PC-3 (cell line): ENCODE results near the gene NFATC2. TPM values are rescaled to one million over a fixed set of nuclear protein-coding genes. Genes with fewer than 3 reads are reported as not detected.

Experiments used
- ATAC-seq: fragments of 200-7000 bp; cut with Tn5 transposase; 2 replicates; pipeline ENCODE4 v1.9.1; 2020; ENCODE audit warnings: mild to moderate bottlenecking, moderate library complexity
- BruUV-seq: library from RNA; stranded (reverse); fragments of 400-500 nt; replicated peaks from 2 replicates; lab custom pipeline; 2021; lab: Mats Ljungman, UMichigan
- CTCF ChIA-PET: fragments of 300-600 bp; sonication (Branson Sonifier 250); formaldehyde crosslinking; loops from one replicate; lab custom pipeline; 2022; ENCODE audit warnings: antibody characterized with exemption; lab: Charles Lee
- POLR2A ChIA-PET: fragments of 300-600 bp; sonication (Branson Sonifier 250); formaldehyde crosslinking; loops from one replicate; lab custom pipeline; 2022; ENCODE audit warnings: antibody characterized with exemption; ENCODE audit not compliant: unreplicated experiment; lab: Charles Lee
- DNase-seq: peaks from one replicate; pipeline ENCODE4 v3.0.0-alpha.2; 2015
- H2AFZ ChIP-seq: fragments of 300-600 bp; sonication (generic); 2 replicates; pipeline ENCODE4 v1.6.0; 2016; ENCODE audit warnings: antibody characterized with exemption, low read length
- H3F3A ChIP-seq: fragments of 300-600 bp; sonication (generic); one replicate; pipeline ENCODE4 v1.6.0; 2017; ENCODE audit warnings: antibody characterized with exemption, low read length, control low read depth, mild to moderate bottlenecking; ENCODE audit not compliant: unreplicated experiment
- H3K27ac ChIP-seq: fragments of 300-600 bp; sonication (generic); 2 replicates; pipeline ENCODE4 v1.5.1; 2016; ENCODE audit warnings: mild to moderate bottlenecking, low read length
- H3K27me3 ChIP-seq: fragments of 300-600 bp; sonication (generic); 2 replicates; pipeline ENCODE4 v1.6.1; 2016; ENCODE audit warnings: low read length, mixed read lengths
- H3K36me3 ChIP-seq: fragments of 300-600 bp; sonication (generic); 2 replicates; pipeline ENCODE4 v1.6.1; 2016; ENCODE audit warnings: low read depth, mixed run types, low read length, mixed read lengths
- H3K4me1 ChIP-seq: fragments of 300-600 bp; sonication (generic); 2 replicates; pipeline ENCODE4 v1.5.1; 2016; ENCODE audit warnings: low read length; ENCODE audit not compliant: insufficient read depth
- H3K4me2 ChIP-seq: fragments of 300-600 bp; sonication (generic); 2 replicates; pipeline ENCODE4 v1.6.0; 2016; ENCODE audit warnings: low read length
- H3K4me3 ChIP-seq: fragments of 300-600 bp; sonication (generic); 2 replicates; pipeline ENCODE4 v1.5.1; 2016; ENCODE audit warnings: mild to moderate bottlenecking, low read length, mixed read lengths
- H3K79me2 ChIP-seq: fragments of 300-600 bp; sonication (generic); 2 replicates; pipeline ENCODE4 v1.6.1; 2017; ENCODE audit warnings: low read length, mixed read lengths
- H3K9ac ChIP-seq: fragments of 300-600 bp; sonication (generic); 2 replicates; pipeline ENCODE4 v1.6.0; 2016; ENCODE audit warnings: mild to moderate bottlenecking, low read length
- H3K9me2 ChIP-seq: fragments of 300-600 bp; sonication (generic); replicated peaks from 2 replicates; pipeline ENCODE4 v1.6.1; 2016; ENCODE audit warnings: mixed run types, low read length, mixed read lengths
- H3K9me3 ChIP-seq: fragments of 300-600 bp; sonication (generic); 2 replicates; pipeline ENCODE4 v1.6.1; 2016; ENCODE audit warnings: low read length, mixed read lengths
- H4K20me1 ChIP-seq: fragments of 300-600 bp; sonication (generic); 2 replicates; pipeline ENCODE4 v1.6.1; 2016; ENCODE audit warnings: low read length, mixed read lengths
- EZH2 ChIP-seq: fragments of 300-600 bp; sonication (generic); IDR thresholded peaks from one replicate; pipeline ENCODE4 v1.6.1; 2017; ENCODE audit warnings: antibody characterized with exemption, mild to moderate bottlenecking, low read length; ENCODE audit not compliant: unreplicated experiment
- EZH2phosphoT487 ChIP-seq: fragments of 300-600 bp; sonication (generic); IDR thresholded peaks from 2 replicates; pipeline ENCODE4 v1.6.1; 2018; ENCODE audit warnings: mild to moderate bottlenecking, antibody characterized with exemption, low read length, borderline replicate concordance
- intact Hi-C: fragments of 100-400 bp; cut with micrococcal nuclease; formaldehyde crosslinking; loops from 2 replicates; pipeline ENCODE4 v1.9.0; 2023
- total RNA-seq: library from RNA; depleted of rRNA; stranded (reverse); fragments of >200 nt; gene quantifications from 2 replicates; pipeline ENCODE4 v1.2.3, GENCODE V29; 2014
- TF ChIP-seq, protein P1 (sequence below): fragments of 300-600 bp; sonication (generic); conservative IDR thresholded peaks from 2 replicates; pipeline ENCODE4 v1.5.1; 2017; ENCODE audit warnings: antibody characterized with exemption, low read depth, mild to moderate bottlenecking, low read length

NFATC2 gene
- total RNA-seq, 1 experiment from 2014 or later, result 12.9 TPM

DNA sequence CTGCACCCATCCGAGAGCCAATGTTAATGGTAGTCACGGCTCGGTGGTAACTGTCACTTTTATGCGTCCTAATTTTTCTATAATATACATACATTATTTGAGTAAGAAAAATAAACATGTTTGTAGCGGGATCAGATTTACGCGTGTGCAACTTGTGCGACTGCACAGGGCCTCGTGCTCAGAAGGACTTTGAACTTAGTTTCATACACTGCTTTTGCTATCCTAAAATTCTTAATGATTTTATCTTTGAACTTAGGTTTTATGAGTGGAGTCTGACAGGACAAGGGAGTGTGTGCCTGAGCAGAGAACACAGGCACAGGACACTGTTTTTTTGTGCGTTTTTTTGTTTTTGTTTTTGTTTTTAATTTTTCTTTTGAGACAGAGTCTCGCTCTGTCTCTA lies 189.7 kb downstream of the NFATC2 start:
- no TSS peak for BruUV-seq
- Histone ChIP-seq H3K27ac (peak overlapping the region; percentile 92; the same call in 1 of the 2 replicates), H3K9ac (no peak overlapping the region), H3K36me3 (no peaks in the 10 kb centered on the region), H2AFZ (no peak overlapping the region), H3K27me3 (no peaks in the 10 kb centered on the region), H3K4me2 (no peak overlapping the region), H3K79me2 (no peaks in the 10 kb centered on the region), H3K9me2 (no peaks in the 10 kb centered on the region), H4K20me1 (no peaks in the 10 kb centered on the region), H3K9me3 (no peaks in the 10 kb centered on the region), H3K4me3 (no peak overlapping the region), H3F3A (peaks cover 12% of the 10 kb centered on the region), H3K4me1 (peaks cover 60% of the 10 kb centered on the region)
- ChIA-PET POLR2A (no interaction called here), CTCF (no interaction called here)
- intact Hi-C loops, result no loop called here
- DNase-seq (no peak), ATAC-seq (no peak)
- TF ChIP-seq, protein P1, sequence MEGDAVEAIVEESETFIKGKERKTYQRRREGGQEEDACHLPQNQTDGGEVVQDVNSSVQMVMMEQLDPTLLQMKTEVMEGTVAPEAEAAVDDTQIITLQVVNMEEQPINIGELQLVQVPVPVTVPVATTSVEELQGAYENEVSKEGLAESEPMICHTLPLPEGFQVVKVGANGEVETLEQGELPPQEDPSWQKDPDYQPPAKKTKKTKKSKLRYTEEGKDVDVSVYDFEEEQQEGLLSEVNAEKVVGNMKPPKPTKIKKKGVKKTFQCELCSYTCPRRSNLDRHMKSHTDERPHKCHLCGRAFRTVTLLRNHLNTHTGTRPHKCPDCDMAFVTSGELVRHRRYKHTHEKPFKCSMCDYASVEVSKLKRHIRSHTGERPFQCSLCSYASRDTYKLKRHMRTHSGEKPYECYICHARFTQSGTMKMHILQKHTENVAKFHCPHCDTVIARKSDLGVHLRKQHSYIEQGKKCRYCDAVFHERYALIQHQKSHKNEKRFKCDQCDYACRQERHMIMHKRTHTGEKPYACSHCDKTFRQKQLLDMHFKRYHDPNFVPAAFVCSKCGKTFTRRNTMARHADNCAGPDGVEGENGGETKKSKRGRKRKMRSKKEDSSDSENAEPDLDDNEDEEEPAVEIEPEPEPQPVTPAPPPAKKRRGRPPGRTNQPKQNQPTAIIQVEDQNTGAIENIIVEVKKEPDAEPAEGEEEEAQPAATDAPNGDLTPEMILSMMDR, result no peak
- TF ChIP-seq EZH2phosphoT487 (no peak), EZH2 (no peak)

DNA sequence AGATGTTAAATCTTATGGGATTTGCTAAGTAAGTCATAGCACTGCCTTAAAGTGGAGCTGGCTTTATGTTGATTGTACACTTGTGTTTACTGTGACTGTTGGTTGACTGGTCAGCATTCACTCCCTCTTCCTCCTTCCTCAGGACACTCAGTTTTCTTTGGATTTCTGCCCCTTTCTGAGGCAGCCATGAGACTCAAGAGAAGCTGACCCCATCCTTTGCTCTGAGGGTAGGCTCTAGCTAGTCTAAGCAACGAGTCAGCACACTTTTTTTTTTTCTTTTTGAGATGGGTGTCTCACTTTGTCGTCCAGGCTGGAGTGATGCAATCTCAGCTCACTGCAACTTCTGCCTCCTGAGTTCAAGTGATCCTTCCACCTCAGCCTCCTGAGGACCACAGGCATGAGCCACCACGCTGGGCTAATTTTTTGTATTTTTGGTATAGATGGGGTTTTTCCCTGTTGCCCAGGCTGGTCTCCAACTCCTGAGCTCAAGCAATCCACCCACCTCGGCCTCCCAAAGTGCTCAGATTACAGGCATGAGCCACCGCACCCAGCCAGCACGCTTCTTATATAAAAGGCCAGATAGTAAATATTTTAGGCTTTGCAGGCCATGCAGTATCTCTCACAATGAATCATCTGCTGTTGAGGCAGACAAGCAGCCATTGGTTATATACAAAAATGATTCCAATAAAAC lies 191.4 kb downstream of the NFATC2 start:
- peak overlapping the region; percentile 76 for H3K9ac ChIP-seq
- no peaks in the 10 kb centered on the region for H3K9me2 ChIP-seq
- TF ChIP-seq, protein P1, result no peak
- peak; percentile 78 for TF ChIP-seq EZH2phosphoT487
- H3K27me3 ChIP-seq, result no peaks in the 10 kb centered on the region
- ChIA-PET CTCF (interaction anchor here (0.6 kb wide), 4 partner anchors 24 to 662 kb away, joined by 3 to 8 read pairs (median 4); no protein-coding TSS in a partner anchor), POLR2A (interaction anchor here (0.7 kb wide), 1 partner anchor 24 kb away, joined by 4 read pairs; no protein-coding TSS in a partner anchor)
- peaks cover 65% of the 10 kb centered on the region for H3K4me1 ChIP-seq
- no peaks in the 10 kb centered on the region for H4K20me1 ChIP-seq
- intact Hi-C loops, result loop anchor here (1.0 to 2.0 kb wide), 2 partner anchors 24 to 370 kb away; no protein-coding TSS in a partner anchor
- H3F3A ChIP-seq, result peaks cover 12% of the 10 kb centered on the region
- peak overlapping the region; percentile 41 for H3K4me3 ChIP-seq
- no peaks in the 10 kb centered on the region for H3K9me3 ChIP-seq
- BruUV-seq, result TSS peak; percentile 46
- peak overlapping the region; percentile 37; the same call in 1 of the 2 replicates for H2AFZ ChIP-seq
- H3K27ac ChIP-seq, result peak overlapping the region; percentile 92
- peak; percentile 97 for DNase-seq
- peak; percentile 71 for ATAC-seq
- H3K79me2 ChIP-seq, result no peaks in the 10 kb centered on the region
- no peaks in the 10 kb centered on the region for H3K36me3 ChIP-seq
- peak overlapping the region; percentile 76 for H3K4me2 ChIP-seq

GRCh38 chr20:51348876-51349275 lies 193.6 kb downstream of the NFATC2 start:
- POLR2A ChIA-PET, result no interaction called here
- ATAC-seq (no peak), DNase-seq (no peak)
- no TSS peak for BruUV-seq
- TF ChIP-seq EZH2 (no peak), EZH2phosphoT487 (no peak)
- TF ChIP-seq, protein P1, result no peak
- H3K9me2 ChIP-seq, result no peaks in the 10 kb centered on the region
- no peaks in the 10 kb centered on the region for H4K20me1 ChIP-seq
- no peak overlapping the region for H3K27ac ChIP-seq
- no peaks in the 10 kb centered on the region for H3K27me3 ChIP-seq
- no peak overlapping the region for H3K4me3 ChIP-seq
- CTCF ChIA-PET, result no interaction called here
- no peaks in the 10 kb centered on the region for H3K79me2 ChIP-seq
- H3K4me1 ChIP-seq, result peaks cover 55% of the 10 kb centered on the region
- H3F3A ChIP-seq, result peaks cover 12% of the 10 kb centered on the region
- H3K36me3 ChIP-seq, result no peaks in the 10 kb centered on the region
- no peak overlapping the region for H3K4me2 ChIP-seq
- H3K9me3 ChIP-seq, result no peaks in the 10 kb centered on the region
- no peak overlapping the region for H2AFZ ChIP-seq
- H3K9ac ChIP-seq, result no peak overlapping the region
- intact Hi-C loops, result no loop called here
